ENCODE data around the gene HDAC9.
"Not testable (repeated sequence)": the region's sequence is repeated elsewhere in the genome, so short reads cannot be mapped to it uniquely, and the experiment has no call there.

Gene HDAC9

GRCh38 chr7:19026888-19027287, 531.3 kb downstream of the HDAC9 start:
- no peak overlapping the region for H3K4me3 ChIP-seq (ENCODE audit: insufficient read depth, low read length, poor library complexity, severe bottlenecking)
- H4K20me1 ChIP-seq (ENCODE audit: low read depth, low read length), result no peaks in the 10 kb centered on the region
- no peak overlapping the region for H3K9ac ChIP-seq (ENCODE audit: low read length)
- H3K27me3 ChIP-seq (ENCODE audit: low read length), result no peaks in the 10 kb centered on the region
- H3K27ac ChIP-seq (ENCODE audit: low read depth, low read length), result no peak overlapping the region
- H3F3A ChIP-seq (ENCODE audit: insufficient read depth), result no peaks in the 10 kb centered on the region
- H3K36me3 ChIP-seq (ENCODE audit: low read length), result no peaks in the 10 kb centered on the region
- H2AFZ ChIP-seq (ENCODE audit: low read depth, low read length, severe bottlenecking), result no peak overlapping the region
- no peaks in the 10 kb centered on the region for H3K9me3 ChIP-seq (ENCODE audit: insufficient read depth, low read length)
- no peaks in the 10 kb centered on the region for H3K79me2 ChIP-seq (ENCODE audit: insufficient read depth, low read length)
- no peak overlapping the region for H3K4me2 ChIP-seq (ENCODE audit: low read depth, low read length, poor library complexity, severe bottlenecking)
- TF ChIP-seq, protein P1, sequence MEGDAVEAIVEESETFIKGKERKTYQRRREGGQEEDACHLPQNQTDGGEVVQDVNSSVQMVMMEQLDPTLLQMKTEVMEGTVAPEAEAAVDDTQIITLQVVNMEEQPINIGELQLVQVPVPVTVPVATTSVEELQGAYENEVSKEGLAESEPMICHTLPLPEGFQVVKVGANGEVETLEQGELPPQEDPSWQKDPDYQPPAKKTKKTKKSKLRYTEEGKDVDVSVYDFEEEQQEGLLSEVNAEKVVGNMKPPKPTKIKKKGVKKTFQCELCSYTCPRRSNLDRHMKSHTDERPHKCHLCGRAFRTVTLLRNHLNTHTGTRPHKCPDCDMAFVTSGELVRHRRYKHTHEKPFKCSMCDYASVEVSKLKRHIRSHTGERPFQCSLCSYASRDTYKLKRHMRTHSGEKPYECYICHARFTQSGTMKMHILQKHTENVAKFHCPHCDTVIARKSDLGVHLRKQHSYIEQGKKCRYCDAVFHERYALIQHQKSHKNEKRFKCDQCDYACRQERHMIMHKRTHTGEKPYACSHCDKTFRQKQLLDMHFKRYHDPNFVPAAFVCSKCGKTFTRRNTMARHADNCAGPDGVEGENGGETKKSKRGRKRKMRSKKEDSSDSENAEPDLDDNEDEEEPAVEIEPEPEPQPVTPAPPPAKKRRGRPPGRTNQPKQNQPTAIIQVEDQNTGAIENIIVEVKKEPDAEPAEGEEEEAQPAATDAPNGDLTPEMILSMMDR (IDR thresholded peaks at IDR 0.05; ENCODE audit: insufficient read depth, low read length, poor library complexity, severe bottlenecking), result no peak
- TF ChIP-seq EZH2phosphoT487 (conservative IDR thresholded peaks at IDR 0.05; ENCODE audit: low read length), result no peak
- no peaks in the 10 kb centered on the region; the same call in 1 of the 2 replicates for H3K9me2 ChIP-seq (replicated peaks; ENCODE audit: insufficient read depth, low read length)

DNA sequence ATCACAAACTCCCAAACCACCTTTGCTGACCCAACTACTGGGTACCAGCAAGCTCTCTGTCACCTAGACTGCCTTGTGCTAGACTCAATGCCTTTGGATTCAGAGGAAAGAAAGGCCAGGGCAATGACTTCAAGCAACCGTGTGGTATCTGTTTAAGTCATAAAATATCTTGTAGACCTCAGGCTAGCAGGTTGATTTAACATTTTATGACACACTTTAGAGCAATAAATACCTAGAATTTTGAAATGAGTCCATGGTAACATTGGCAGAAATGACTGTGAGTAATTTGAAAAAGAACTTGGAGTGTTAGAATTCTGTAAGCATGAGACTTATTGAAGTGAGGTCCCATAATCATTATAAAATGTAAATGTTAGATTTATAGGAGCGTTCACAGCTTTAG, 534.7 kb downstream of the HDAC9 start:
- H3K9me3 ChIP-seq (ENCODE audit: insufficient read depth, low read length), result no peaks in the 10 kb centered on the region
- H3K36me3 ChIP-seq (ENCODE audit: low read length), result no peaks in the 10 kb centered on the region
- TF ChIP-seq, protein P1 (IDR thresholded peaks at IDR 0.05; ENCODE audit: insufficient read depth, low read length, poor library complexity, severe bottlenecking), result no peak
- TF ChIP-seq EZH2phosphoT487 (conservative IDR thresholded peaks at IDR 0.05; ENCODE audit: low read length), result no peak
- no peaks in the 10 kb centered on the region; the same call in 1 of the 2 replicates for H3K9me2 ChIP-seq (replicated peaks; ENCODE audit: insufficient read depth, low read length)
- no peak overlapping the region for H3K4me2 ChIP-seq (ENCODE audit: low read depth, low read length, poor library complexity, severe bottlenecking)
- H4K20me1 ChIP-seq (ENCODE audit: low read depth, low read length), result no peaks in the 10 kb centered on the region
- no peak overlapping the region for H3K4me3 ChIP-seq (ENCODE audit: insufficient read depth, low read length, poor library complexity, severe bottlenecking)
- H3F3A ChIP-seq (ENCODE audit: insufficient read depth), result no peaks in the 10 kb centered on the region
- no peak overlapping the region for H3K9ac ChIP-seq (ENCODE audit: low read length)
- H3K79me2 ChIP-seq (ENCODE audit: insufficient read depth, low read length), result no peaks in the 10 kb centered on the region
- H2AFZ ChIP-seq (ENCODE audit: low read depth, low read length, severe bottlenecking), result no peak overlapping the region
- H3K27ac ChIP-seq (ENCODE audit: low read depth, low read length), result no peak overlapping the region
- H3K27me3 ChIP-seq (ENCODE audit: low read length), result no peaks in the 10 kb centered on the region

DNA sequence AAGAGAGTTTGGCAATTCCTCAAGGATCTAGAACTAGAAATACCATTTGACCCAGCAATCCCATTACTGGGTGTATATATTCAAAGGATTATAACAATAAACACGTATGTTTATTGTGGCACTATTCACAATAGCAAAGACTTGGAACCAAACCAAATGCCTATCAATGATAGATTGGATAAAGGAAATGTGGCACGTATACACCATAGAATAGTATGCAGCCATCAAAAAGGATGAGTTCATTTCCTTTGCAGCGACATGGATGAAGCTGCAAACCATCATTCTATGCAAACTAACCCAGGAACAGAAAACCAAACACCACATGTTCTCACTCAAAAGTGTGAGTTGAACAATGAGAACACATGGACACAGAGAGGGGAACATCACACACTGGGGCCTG, 537.4 kb downstream of the HDAC9 start:
- not testable (repeated sequence) for H3K79me2 ChIP-seq (ENCODE audit: insufficient read depth, low read length); H3K27ac ChIP-seq (ENCODE audit: low read depth, low read length); H2AFZ ChIP-seq (ENCODE audit: low read depth, low read length, severe bottlenecking); H4K20me1 ChIP-seq (ENCODE audit: low read depth, low read length); H3K4me2 ChIP-seq (ENCODE audit: low read depth, low read length, poor library complexity, severe bottlenecking); H3K9me2 ChIP-seq (replicated peaks; ENCODE audit: insufficient read depth, low read length); H3K9ac ChIP-seq (ENCODE audit: low read length); H3K27me3 ChIP-seq (ENCODE audit: low read length); H3K9me3 ChIP-seq (ENCODE audit: insufficient read depth, low read length); H3F3A ChIP-seq (ENCODE audit: insufficient read depth); H3K36me3 ChIP-seq (ENCODE audit: low read length); H3K4me3 ChIP-seq (ENCODE audit: insufficient read depth, low read length, poor library complexity, severe bottlenecking)

GRCh38 chr7:19051767-19052375, 556.3 kb downstream of the HDAC9 start:
- H3K27ac ChIP-seq (ENCODE audit: low read depth, low read length), result no peak overlapping the region
- no peaks in the 10 kb centered on the region for H3K79me2 ChIP-seq (ENCODE audit: insufficient read depth, low read length)
- no peak overlapping the region for H2AFZ ChIP-seq (ENCODE audit: low read depth, low read length, severe bottlenecking)
- H4K20me1 ChIP-seq (ENCODE audit: low read depth, low read length), result no peaks in the 10 kb centered on the region
- H3K9me2 ChIP-seq (replicated peaks; ENCODE audit: insufficient read depth, low read length), result no peaks in the 10 kb centered on the region
- H3K36me3 ChIP-seq (ENCODE audit: low read length), result no peaks in the 10 kb centered on the region
- no peak overlapping the region for H3K4me3 ChIP-seq (ENCODE audit: insufficient read depth, low read length, poor library complexity, severe bottlenecking)
- no peaks in the 10 kb centered on the region for H3F3A ChIP-seq (ENCODE audit: insufficient read depth)
- H3K9ac ChIP-seq (ENCODE audit: low read length), result no peak overlapping the region
- no peak overlapping the region for H3K4me2 ChIP-seq (ENCODE audit: low read depth, low read length, poor library complexity, severe bottlenecking)
- no peaks in the 10 kb centered on the region for H3K27me3 ChIP-seq (ENCODE audit: low read length)
- H3K9me3 ChIP-seq (ENCODE audit: insufficient read depth, low read length), result no peaks in the 10 kb centered on the region
- no peak for TF ChIP-seq EZH2phosphoT487 (conservative IDR thresholded peaks at IDR 0.05; ENCODE audit: low read length)
- TF ChIP-seq, protein P1 (IDR thresholded peaks at IDR 0.05; ENCODE audit: insufficient read depth, low read length, poor library complexity, severe bottlenecking), result peak; percentile 90
